ENCODE measurements around the gene PTDSS2. TPM values are rescaled to one million over a fixed set of nuclear protein-coding genes. Genes with fewer than 3 reads are reported as not detected.

Gene PTDSS2
- total and polyA plus RNA-seq, 9 of the 15 experiments (the other 6 are each of a cell fraction or from before 2014, with no cell fraction given), result 0.45 to 53.9 (median 17.2) TPM

DNA sequence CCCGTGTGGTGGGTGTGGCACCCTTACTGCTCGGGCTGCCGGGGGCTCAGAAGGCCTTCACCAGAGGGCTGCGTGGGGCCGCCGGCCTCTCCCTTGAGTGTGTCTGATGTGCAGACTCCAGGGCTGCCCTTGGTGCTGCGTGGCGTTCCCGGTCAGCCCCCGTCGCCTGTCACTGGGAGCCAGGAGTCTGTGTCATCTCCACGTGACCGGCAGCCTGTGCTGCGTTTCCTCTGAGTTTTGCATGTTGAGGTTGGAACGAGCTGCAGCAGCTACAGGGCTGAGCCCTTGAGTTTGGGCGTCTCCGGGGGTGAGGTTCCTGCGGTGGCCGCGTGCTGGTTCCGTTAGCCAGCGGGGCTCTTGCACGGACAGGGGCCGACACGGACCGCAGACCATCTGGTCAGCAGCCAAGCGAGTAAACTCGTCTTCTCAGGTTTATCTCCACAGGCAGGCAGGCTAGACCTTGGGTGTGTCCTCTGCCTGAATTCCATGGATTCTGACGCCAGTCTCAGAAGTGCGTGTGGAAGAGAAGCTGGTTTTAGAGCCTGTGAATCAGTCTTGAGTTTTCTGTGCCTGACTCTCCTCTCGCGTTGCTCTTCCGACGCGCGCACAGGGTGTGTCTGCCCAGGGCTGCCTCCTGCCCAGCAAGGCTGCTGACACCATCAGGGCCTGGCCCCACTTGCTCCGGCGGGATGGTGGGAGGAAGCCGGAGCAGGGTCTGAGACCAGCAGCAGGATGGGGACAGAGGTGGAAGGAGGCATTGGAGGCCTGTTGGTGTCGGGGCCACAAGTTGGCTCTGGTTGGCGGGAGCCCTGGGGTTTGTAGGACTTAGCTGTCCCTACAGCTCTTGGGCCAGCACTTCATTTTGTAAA, 10.5 kb downstream of the PTDSS2 start (continued):
- TF ChIP-seq KLF1 (tag; IDR thresholded peaks at IDR 0.05) (peak; percentile 96), SIRT6 (IDR thresholded peaks at IDR 0.05; ENCODE audit: low read depth, low read length) (no peak), MAFK (IDR thresholded peaks at IDR 0.05; ENCODE audit: low read length) (no peak; the same call in 1 of the 2 replicates), STAT5B (CRISPR knock-in tag; IDR thresholded peaks at IDR 0.05) (no peak), U2AF1 (optimal IDR thresholded peaks at IDR 0.05; ENCODE audit: low read depth, low read length) (no peak), ELF1 (tag; IDR thresholded peaks at IDR 0.05) (no peak), ZEB2 (IDR thresholded peaks at IDR 0.05) (peak; percentile 72), HMGN3 (IDR thresholded peaks at IDR 0.05; ENCODE audit: borderline replicate concordance, extremely low read depth, insufficient read length, low read depth, low read length) (peak; percentile 95), SAP30 (IDR thresholded peaks at IDR 0.05; ENCODE audit: borderline replicate concordance, insufficient read depth, low read depth, low read length, poor library complexity, severe bottlenecking) (peak; percentile 86), ARID1B (IDR thresholded peaks at IDR 0.05) (peak; percentile 90), CHD2 (IDR thresholded peaks at IDR 0.05; ENCODE audit: low read depth, low read length) (peak; percentile 80), JUND (IDR thresholded peaks at IDR 0.05; ENCODE audit: borderline replicate concordance, low read depth, low read length) (peak; percentile 48), JUND (tag; IDR thresholded peaks at IDR 0.05; ENCODE audit: borderline replicate concordance, low read depth, low read length) (peak; percentile 79; the same call in 2 of the 3 replicates), CBFB (CRISPR knock-in tag; IDR thresholded peaks at IDR 0.05) (peak; percentile 95), RBM25 (IDR thresholded peaks at IDR 0.05; ENCODE audit: low read depth, low read length, severe bottlenecking) (no peak), ZNF140 (CRISPR knock-in tag; IDR thresholded peaks at IDR 0.05) (no peak), RCOR1 (IDR thresholded peaks at IDR 0.05; ENCODE audit: borderline replicate concordance in 1 of 2, low read depth in 2 of 2, low read length in 2 of 2) (peak; percentile 60 to 62)
- TF ChIP-seq, protein P1, sequence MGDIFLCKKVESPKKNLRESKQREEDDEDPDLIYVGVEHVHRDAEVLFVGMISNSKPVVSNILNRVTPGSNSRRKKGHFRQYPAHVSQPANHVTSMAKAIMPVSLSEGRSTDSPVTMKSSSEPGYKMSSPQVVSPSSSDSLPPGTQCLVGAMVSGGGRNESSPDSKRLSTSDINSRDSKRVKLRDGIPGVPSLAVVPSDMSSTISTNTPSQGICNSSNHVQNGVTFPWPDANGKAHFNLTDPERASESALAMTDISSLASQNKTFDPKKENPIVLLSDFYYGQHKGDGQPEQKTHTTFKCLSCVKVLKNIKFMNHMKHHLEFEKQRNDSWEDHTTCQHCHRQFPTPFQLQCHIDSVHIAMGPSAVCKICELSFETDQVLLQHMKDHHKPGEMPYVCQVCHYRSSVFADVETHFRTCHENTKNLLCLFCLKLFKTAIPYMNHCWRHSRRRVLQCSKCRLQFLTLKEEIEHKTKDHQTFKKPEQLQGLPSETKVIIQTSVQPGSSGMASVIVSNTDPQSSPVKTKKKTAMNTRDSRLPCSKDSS (IDR thresholded peaks at IDR 0.05; ENCODE audit: low read depth, partially characterized antibody), result no peak
- TF ChIP-seq, protein P2, sequence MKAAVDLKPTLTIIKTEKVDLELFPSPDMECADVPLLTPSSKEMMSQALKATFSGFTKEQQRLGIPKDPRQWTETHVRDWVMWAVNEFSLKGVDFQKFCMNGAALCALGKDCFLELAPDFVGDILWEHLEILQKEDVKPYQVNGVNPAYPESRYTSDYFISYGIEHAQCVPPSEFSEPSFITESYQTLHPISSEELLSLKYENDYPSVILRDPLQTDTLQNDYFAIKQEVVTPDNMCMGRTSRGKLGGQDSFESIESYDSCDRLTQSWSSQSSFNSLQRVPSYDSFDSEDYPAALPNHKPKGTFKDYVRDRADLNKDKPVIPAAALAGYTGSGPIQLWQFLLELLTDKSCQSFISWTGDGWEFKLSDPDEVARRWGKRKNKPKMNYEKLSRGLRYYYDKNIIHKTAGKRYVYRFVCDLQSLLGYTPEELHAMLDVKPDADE (conservative IDR thresholded peaks at IDR 0.05; ENCODE audit: control insufficient read depth, low read depth, low read length), result peak; percentile 69; the same call in 1 of the 2 replicates
- TF ChIP-seq, protein P3, sequence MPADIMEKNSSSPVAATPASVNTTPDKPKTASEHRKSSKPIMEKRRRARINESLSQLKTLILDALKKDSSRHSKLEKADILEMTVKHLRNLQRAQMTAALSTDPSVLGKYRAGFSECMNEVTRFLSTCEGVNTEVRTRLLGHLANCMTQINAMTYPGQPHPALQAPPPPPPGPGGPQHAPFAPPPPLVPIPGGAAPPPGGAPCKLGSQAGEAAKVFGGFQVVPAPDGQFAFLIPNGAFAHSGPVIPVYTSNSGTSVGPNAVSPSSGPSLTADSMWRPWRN (IDR thresholded peaks at IDR 0.05; ENCODE audit: low read depth), result peak; percentile 75
